Right lobe of liver (tissue), 6 donors: ENCODE results near the gene TRAIP. TPM values are rescaled to one million over a fixed set of nuclear protein-coding genes. Genes with fewer than 3 reads are reported as not detected.

ENCODE experiments used
- ATAC-seq, 4 donors: fragments of 200-7000 bp; cut with Tn5 transposase; one replicate each; pipeline ENCODE4 v1.9.1; 2020; ENCODE audit warnings: mild to moderate bottlenecking in 4 of 4, moderate library complexity in 4 of 4
- DNase-seq, 3 donors: peaks; one replicate each; pipeline ENCODE4 v3.0.0-alpha.2; 2020
- H3K27ac ChIP-seq, 3 donors: fragments of 200-600 bp; one replicate each; pipeline ENCODE4 v1.8.0; 2022
- H3K27me3 ChIP-seq, 2 donors: fragments of 200-600 bp; one replicate each; pipeline ENCODE4 v1.8.0; 2022
- H3K36me3 ChIP-seq, 4 donors: fragments of 200-600 bp; sonication (generic) in 1 of 4; one replicate each; pipeline versions ENCODE4 v1.5.1 to v1.8.0; 2017 to 2022; ENCODE audit warnings: control low read depth in 1 of 4
- H3K4me1 ChIP-seq, 4 donors: fragments of 200-600 bp; sonication (generic) in 1 of 4; one replicate each; pipeline versions ENCODE4 v1.5.1 to v1.8.0; 2017 to 2022; ENCODE audit warnings: control low read depth in 1 of 4
- H3K4me3 ChIP-seq, 3 donors: fragments of 200-600 bp; one replicate each; pipeline ENCODE4 v1.8.0; 2022
- H3K9me3 ChIP-seq, 4 donors: fragments of 200-600 bp; sonication (generic) in 1 of 4; one replicate each; pipeline versions ENCODE4 v1.5.1 to v1.8.0; 2017 to 2022; ENCODE audit warnings: control low read depth in 1 of 4
- CTCF ChIP-seq, 4 donors: fragments of 200-600 bp in 3 of 4; fragments of 450-650 bp in 1 of 4; IDR thresholded peaks; one replicate each; pipeline versions ENCODE4 v1.5.1 to v1.8.0; 2016 to 2022; ENCODE audit warnings: antibody characterized with exemption in 4 of 4, mild to moderate bottlenecking in 2 of 4
- POLR2A ChIP-seq: fragments of 450-650 bp; IDR thresholded peaks from one replicate; pipeline ENCODE4 v1.6.1; 2017; ENCODE audit warnings: antibody characterized with exemption, mild to moderate bottlenecking
- WGBS: methylation state at CpG from one replicate; pipeline ENCODE4 v1.1.6; 2018; ENCODE audit warnings: low coverage, low lambda C conversion rate; ENCODE audit not compliant: insufficient coverage; ENCODE audit errors: missing lambda C conversion rate; 5-methylcytosine and 5-hydroxymethylcytosine counted together
- intact Hi-C, 2 donors: fragments of 100-400 bp; cut with DNase I; formaldehyde crosslinking; loops; one replicate each; pipeline versions ENCODE4 v1.11.2 to v1.14.1; 2022
- total RNA-seq, 6 experiments: library from RNA; depleted of rRNA in 2 of 6; stranded (reverse); fragments of >200 nt in 2 of 6; fragmentation: NEBNext Ultra II Directional in 3 of 6; extraction: Animal tissue kit (Norgen Biotek cat#: 25700) in 3 of 6; gene quantifications; one replicate each; pipeline versions ENCODE4 v1.1.0 to v1.2.4, GENCODE V29; 2016 to 2023
- donor health status: DM: no; HTN: yes; CAD: no.
- donor health status: DM: no; HTN: no; CAD: no.
- donor health status: DM: no; HTN: no; CAD: no.
- donor health status: DM: no; HTN: yes; CAD: no.
- donor health status: DM: no; HTN: yes; CAD: no.

The TRAIP gene
- total RNA-seq, 6 experiments from 2014 or later = 0.55 to 3.1 (median 0.98) TPM

GRCh38 chr3:49793486-49794085 lies 62.8 kb downstream of the TRAIP start:
- intact Hi-C loops = no loop called here
- TF ChIP-seq CTCF (IDR thresholded peaks at IDR 0.05) = no peak
- no peak for TF ChIP-seq POLR2A
- Histone ChIP-seq H3K9me3 (no peaks in the 10 kb centered on the region), H3K27ac (no peak overlapping the region), H3K4me3 (no peak overlapping the region), H3K27me3 (no peaks in the 10 kb centered on the region), H3K36me3 (no peaks in the 10 kb centered on the region), H3K4me1 (no peaks in the 10 kb centered on the region)
- WGBS = 58% methylated on average over 4 of the region's 13 CpGs
- DNase-seq (peak in 1 of 3 donors; percentile 18), ATAC-seq (no peak)

GRCh38 chr3:49792371-49793150 lies 63.8 kb downstream of the TRAIP start:
- Histone ChIP-seq H3K9me3 (no peaks in the 10 kb centered on the region), H3K36me3 (no peaks in the 10 kb centered on the region), H3K4me1 (no peaks in the 10 kb centered on the region), H3K4me3 (no peak overlapping the region), H3K27me3 (no peaks in the 10 kb centered on the region), H3K27ac (no peak overlapping the region)
- no peak for TF ChIP-seq POLR2A
- TF ChIP-seq CTCF (IDR thresholded peaks at IDR 0.05) = no peak
- ATAC-seq (no peak), DNase-seq (peak in 1 of 3 donors; percentile 35)
- 86% methylated on average over 4 of the region's 10 CpGs for WGBS
- intact Hi-C loops = no loop called here

GRCh38 chr3:49791571-49791970 lies 64.8 kb downstream of the TRAIP start:
- WGBS = no CpG with 5 or more reads among the region's 4 CpGs
- Histone ChIP-seq H3K4me3 (no peak overlapping the region), H3K4me1 (no peaks in the 10 kb centered on the region), H3K9me3 (no peaks in the 10 kb centered on the region), H3K27me3 (no peaks in the 10 kb centered on the region), H3K27ac (no peak overlapping the region), H3K36me3 (no peaks in the 10 kb centered on the region)
- TF ChIP-seq POLR2A (no peak), CTCF (IDR thresholded peaks at IDR 0.05) (no peak)
- intact Hi-C loops = no loop called here
- DNase-seq = no peak
- no peak for ATAC-seq

GRCh38 chr3:49790626-49791411 lies 65.5 kb downstream of the TRAIP start:
- DNase-seq = peak in 1 of 3 donors; percentile 11
- ATAC-seq = no peak
- intact Hi-C loops = no loop called here

More at GRCh38 chr3:49790626-49791411, 65.5 kb downstream of the TRAIP start:
- WGBS = 66% methylated on average over 9 of the region's 9 CpGs
- H3K27me3 ChIP-seq = no peaks in the 10 kb centered on the region
- no peaks in the 10 kb centered on the region for H3K9me3 ChIP-seq
- no peak overlapping the region for H3K27ac ChIP-seq
- no peaks in the 10 kb centered on the region for H3K36me3 ChIP-seq
- H3K4me1 ChIP-seq = no peaks in the 10 kb centered on the region
- TF ChIP-seq POLR2A (no peak), CTCF (IDR thresholded peaks at IDR 0.05) (no peak)
- no peak overlapping the region for H3K4me3 ChIP-seq
